A549 (cell line): Measurements from ENCODE around the gene ISCA2.
"Not testable (repeated sequence)": the region's sequence is repeated elsewhere in the genome, so short reads cannot be mapped to it uniquely, and the experiment has no call there.

Source experiments
- MAZ ChIP-seq: fragments of 150-350 bp; IDR thresholded peaks from 2 replicates; pipeline ENCODE4 v1.6.1; 2014; ENCODE audit warnings: antibody characterized with exemption, low read depth, low read length, borderline replicate concordance
- NR3C1 ChIP-seq: fragments of >200 bp; sonication (Bioruptor Twin); formaldehyde crosslinking; IDR thresholded peaks from 3 replicates; pipeline ENCODE4 v1.6.1; 2017
- POLR2A ChIP-seq: IDR thresholded peaks from 2 replicates; pipeline ENCODE4 v1.6.1; 2012; ENCODE audit warnings: mild to moderate bottlenecking, low read length
- SREBF2 ChIP-seq: fragments of 450-650 bp; IDR thresholded peaks from 2 replicates; pipeline ENCODE4 v1.6.1; 2014; ENCODE audit warnings: mild to moderate bottlenecking, moderate library complexity

- TF ChIP-seq SREBF2, MAZ, POLR2A, NR3C1: not testable (repeated sequence)
These were observed 39.2 kb upstream of the ISCA2 start for GRCh38 chr14:74454397-74454796.
